Cardiac fibroblast (primary cell): ENCODE measurements around the gene PTTG1IP.

Source experiments
- DNase-seq, 2 donors: peaks; one replicate each; pipeline versions ENCODE4 v3.0.0 to v3.0.0-alpha.2; 2010; ENCODE audit warnings: low read depth in 2 of 2
- H3K4me3 ChIP-seq, 2 donors: replicated peaks in 1 of 2; 1 replicate in 1 of 2; 2 replicates in 1 of 2; pipeline ENCODE4 v1.5.1; 2011; ENCODE audit warnings: low read depth in 2 of 2, low read length in 2 of 2, mild to moderate bottlenecking in 2 of 2, moderate library complexity in 1 of 2
- TF ChIP-seq, protein P1 (sequence below): IDR thresholded peaks from one replicate; pipeline ENCODE4 v1.5.1; 2011; ENCODE audit warnings: low read depth, mild to moderate bottlenecking, low read length, inconsistent platforms

PTTG1IP gene

DNA sequence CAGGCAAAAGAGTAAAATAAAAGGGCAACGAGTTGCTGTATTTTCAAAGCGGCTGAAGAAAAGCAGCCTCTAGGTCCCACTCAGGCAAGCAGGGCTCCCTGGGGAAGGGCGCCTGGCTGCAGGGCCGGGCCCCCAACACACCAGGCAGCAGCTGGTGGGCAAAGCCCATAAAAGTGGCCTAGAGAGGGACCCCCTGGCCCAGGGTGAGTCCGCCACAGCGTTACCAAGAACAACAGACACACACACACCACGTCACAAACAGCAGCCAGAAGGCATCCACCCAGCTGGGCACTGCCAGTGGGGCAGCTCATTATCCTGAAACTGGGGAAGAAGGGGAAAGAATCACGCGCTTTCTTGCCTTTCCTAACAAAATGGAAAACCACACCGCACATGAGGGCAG, 60.3 kb downstream of the PTTG1IP start:
- TF ChIP-seq, protein P1, sequence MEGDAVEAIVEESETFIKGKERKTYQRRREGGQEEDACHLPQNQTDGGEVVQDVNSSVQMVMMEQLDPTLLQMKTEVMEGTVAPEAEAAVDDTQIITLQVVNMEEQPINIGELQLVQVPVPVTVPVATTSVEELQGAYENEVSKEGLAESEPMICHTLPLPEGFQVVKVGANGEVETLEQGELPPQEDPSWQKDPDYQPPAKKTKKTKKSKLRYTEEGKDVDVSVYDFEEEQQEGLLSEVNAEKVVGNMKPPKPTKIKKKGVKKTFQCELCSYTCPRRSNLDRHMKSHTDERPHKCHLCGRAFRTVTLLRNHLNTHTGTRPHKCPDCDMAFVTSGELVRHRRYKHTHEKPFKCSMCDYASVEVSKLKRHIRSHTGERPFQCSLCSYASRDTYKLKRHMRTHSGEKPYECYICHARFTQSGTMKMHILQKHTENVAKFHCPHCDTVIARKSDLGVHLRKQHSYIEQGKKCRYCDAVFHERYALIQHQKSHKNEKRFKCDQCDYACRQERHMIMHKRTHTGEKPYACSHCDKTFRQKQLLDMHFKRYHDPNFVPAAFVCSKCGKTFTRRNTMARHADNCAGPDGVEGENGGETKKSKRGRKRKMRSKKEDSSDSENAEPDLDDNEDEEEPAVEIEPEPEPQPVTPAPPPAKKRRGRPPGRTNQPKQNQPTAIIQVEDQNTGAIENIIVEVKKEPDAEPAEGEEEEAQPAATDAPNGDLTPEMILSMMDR: no peak
- no peak overlapping the region for H3K4me3 ChIP-seq
- no peak for DNase-seq

DNA sequence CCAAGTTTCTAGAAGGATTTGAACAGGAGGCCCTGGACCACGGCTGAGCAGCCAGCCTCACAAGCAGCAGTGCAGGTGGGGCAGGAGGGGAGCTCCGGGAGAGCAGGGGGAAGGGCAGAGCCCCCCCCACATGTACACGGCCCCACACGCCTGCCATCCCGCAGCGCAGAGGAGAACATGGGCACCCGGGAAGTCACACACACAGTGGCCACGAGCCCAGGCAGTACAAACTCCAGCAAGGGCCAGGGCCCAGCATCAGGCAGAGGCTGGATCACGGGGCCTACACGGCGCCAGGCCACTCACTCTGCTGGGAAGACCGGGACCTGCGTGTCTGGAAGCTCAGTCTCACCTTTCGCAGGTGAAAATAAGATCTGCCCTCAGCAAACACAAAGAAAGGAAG, 60.9 kb downstream of the PTTG1IP start:
- no peak for DNase-seq
- TF ChIP-seq, protein P1: no peak
- H3K4me3 ChIP-seq: no peak overlapping the region

DNA sequence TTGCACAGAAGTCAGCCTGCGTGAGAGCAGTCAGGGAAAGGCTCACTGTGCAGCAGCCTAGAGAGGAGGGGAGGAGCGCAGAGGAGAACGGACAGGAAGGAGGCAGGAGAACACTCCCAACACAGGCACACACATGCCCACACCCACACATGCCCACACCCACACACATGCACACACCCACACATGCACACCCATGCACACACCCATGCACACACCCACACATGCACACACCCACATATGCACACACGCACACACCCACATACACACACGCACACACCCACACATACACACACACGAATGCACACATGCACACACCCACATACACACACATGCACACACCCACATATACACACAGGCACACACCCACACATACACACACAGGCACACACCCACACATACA, 62.7 kb downstream of the PTTG1IP start:
- DNase-seq: no peak
- no peak overlapping the region for H3K4me3 ChIP-seq
- TF ChIP-seq, protein P1: no peak

DNA sequence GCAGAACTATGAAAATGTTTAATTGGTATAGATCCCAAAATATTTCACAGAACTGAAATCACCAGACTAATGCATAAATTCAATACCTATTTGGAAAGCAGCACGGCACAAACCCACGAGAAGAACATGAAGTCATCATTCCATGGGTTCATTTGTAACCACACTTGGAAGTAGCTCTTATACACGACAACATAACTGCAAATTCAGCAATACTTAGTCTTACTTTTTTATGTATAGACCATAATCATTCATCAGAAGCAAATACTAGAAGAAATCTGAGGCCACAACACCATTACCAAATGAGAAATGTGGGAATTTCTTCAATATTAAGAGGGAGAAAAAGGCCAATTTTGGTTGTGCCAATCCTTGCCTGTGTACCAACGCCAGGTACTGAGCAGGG, 67.6 kb downstream of the PTTG1IP start:
- TF ChIP-seq, protein P1: no peak
- no peak for DNase-seq
- no peak overlapping the region for H3K4me3 ChIP-seq

DNA sequence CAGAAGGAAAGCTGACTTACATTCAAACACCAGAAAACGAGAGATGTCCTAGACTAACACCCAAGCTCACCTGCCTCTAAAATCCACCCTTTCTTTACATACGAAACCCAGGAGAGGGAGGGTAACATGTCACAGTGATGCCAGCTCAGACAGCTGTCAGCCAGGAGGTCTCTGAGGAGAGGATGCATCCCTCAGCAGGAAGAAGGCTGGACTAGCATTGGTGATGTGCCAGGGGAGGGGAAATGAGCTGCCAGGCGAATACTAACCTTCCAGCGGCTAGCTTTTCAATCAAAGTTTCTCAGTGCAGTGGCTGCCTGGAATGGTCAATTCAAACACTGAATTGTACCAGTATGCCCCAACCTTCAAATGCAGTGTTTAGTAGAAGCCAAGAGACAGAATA, 68.3 kb downstream of the PTTG1IP start:
- no peak for DNase-seq
- TF ChIP-seq, protein P1: no peak
- H3K4me3 ChIP-seq: no peak overlapping the region

DNA sequence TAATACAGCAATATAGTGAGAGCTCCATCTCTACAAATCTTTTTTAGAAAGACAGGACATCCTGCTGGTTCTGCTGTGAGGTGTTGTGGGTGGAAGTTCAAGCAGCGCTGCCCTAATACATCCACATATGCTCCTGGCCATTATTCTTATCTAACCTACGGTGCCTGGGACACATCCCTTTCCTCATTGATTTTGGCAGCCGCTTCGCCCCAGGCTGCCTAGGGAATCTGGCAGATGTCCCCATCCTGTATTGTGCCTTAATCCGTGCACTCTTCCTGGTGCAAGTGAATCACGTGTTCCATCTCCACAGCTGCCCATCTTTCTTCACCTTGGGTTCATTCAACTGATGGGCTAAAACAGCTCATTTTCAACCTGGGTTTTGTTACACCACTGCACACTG, 68.7 kb downstream of the PTTG1IP start:
- H3K4me3 ChIP-seq: no peak overlapping the region
- TF ChIP-seq, protein P1: no peak

DNA sequence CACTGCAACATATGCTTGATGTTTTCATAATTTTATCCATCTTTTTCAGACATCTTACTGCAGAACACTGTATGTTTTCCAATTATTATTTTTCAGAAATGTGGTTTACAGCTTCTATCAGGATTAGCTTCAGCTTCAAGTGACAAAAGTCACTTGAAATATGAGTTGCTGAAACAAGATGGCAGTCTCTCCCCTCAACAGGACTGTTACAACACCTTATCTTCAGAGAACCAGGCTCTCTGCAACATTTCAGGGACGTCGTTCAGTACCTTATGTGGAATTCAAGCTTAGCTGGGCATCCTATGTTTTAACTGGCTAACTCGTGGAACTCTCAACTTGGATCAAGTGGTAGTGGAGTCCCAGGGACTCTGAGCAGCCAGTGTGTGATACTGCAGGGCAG, 69.8 kb downstream of the PTTG1IP start:
- no peak for DNase-seq

More for the DNA sequence above, 68.7 kb downstream of the PTTG1IP start:
- DNase-seq: no peak

More for the DNA sequence above, 69.8 kb downstream of the PTTG1IP start:
- TF ChIP-seq, protein P1: no peak
- H3K4me3 ChIP-seq: no peak overlapping the region
